HCT116 (cell line): ENCODE measurements around the gene HLCS. TPM values are rescaled to one million over a fixed set of nuclear protein-coding genes. Genes with fewer than 3 reads are reported as not detected.

Source experiments
- ATAC-seq: fragments of 200-7000 bp; cut with Tn5 transposase; 2 replicates; pipeline ENCODE4 v1.9.1; 2020; ENCODE audit warnings: mild to moderate bottlenecking, moderate library complexity
- BruUV-seq: library from RNA; stranded (reverse); fragments of 400-500 nt; replicated peaks from 2 replicates; lab custom pipeline; 2021; lab: Mats Ljungman, UMichigan
- CTCF ChIA-PET: fragments of 300-600 bp; sonication (Branson Sonifier 250); formaldehyde crosslinking; loops from one replicate; lab custom pipeline; 2021; ENCODE audit warnings: antibody characterized with exemption; lab: Charles Lee
- POLR2A ChIA-PET: fragments of 300-600, 350-600 bp; sonication (Branson Sonifier 250); formaldehyde crosslinking; loops from one replicate; lab custom pipeline; 2021; ENCODE audit warnings: antibody characterized with exemption; lab: Charles Lee
- RAD21 ChIA-PET, 2 experiments: fragments of 300-600 bp; sonication (Branson Sonifier 250); formaldehyde crosslinking; loops; one replicate each; lab custom pipeline; 2023; ENCODE audit warnings: low total read pairs in 2 of 2; ENCODE audit not compliant: uncharacterized antibody in 2 of 2, unreplicated experiment in 2 of 2, low non-redundant PET in 1 of 2; lab: Charles Lee
- DNase-seq: peaks from one replicate; pipeline ENCODE4 v3.0.0-alpha.2; 2010; ENCODE audit warnings: low read depth, low spot score
- H2AFZ ChIP-seq: fragments of 200-600 bp; shearing (Covaris generic), sonication (generic); 2 replicates; pipeline ENCODE4 v1.6.1; 2017; ENCODE audit warnings: low read depth, mixed run types, mixed read lengths, antibody characterized with exemption, low read length; ENCODE audit not compliant: poor library complexity, severe bottlenecking
- H3K27ac ChIP-seq: 2 replicates; pipeline ENCODE4 v1.5.1; 2012; ENCODE audit warnings: low read depth, low read length
- H3K27me3 ChIP-seq: fragments of 200-600 bp; sonication (generic); 2 replicates; pipeline ENCODE4 v1.6.1; 2016; ENCODE audit warnings: mixed run types, low read length, mixed read lengths; ENCODE audit not compliant: insufficient read depth
- H3K36me3 ChIP-seq, 2 experiments: fragments of 200-500 bp in 1 of 2; fragments of 200-600 bp in 1 of 2; sonication (Bioruptor generic) in 1 of 2; sonication (generic) in 1 of 2; 2 replicates each; pipeline versions ENCODE4 v1.5.1 to v1.6.1; 2014 to 2016; ENCODE audit warnings: low read length in 2 of 2, inconsistent platforms in 1 of 2, mixed read lengths in 1 of 2, mixed run types in 1 of 2; ENCODE audit not compliant: insufficient read depth in 2 of 2, control insufficient read depth in 1 of 2
- H3K4me1 ChIP-seq, 2 experiments: fragments of 200-600 bp in 1 of 2; sonication (generic) in 1 of 2; 2 replicates each; pipeline versions ENCODE4 v1.5.1 to v1.6.1; 2012 to 2017; ENCODE audit warnings: low read length in 2 of 2, inconsistent platforms in 1 of 2, mild to moderate bottlenecking in 1 of 2, mixed read lengths in 1 of 2, mixed run types in 1 of 2, moderate library complexity in 1 of 2; ENCODE audit not compliant: insufficient read depth in 2 of 2, control insufficient read depth in 1 of 2
- H3K4me2 ChIP-seq: fragments of 200-600 bp; sonication (generic); 2 replicates; pipeline ENCODE4 v1.6.1; 2017; ENCODE audit warnings: mixed run types, low read length, mixed read lengths
- H3K4me3 ChIP-seq, 2 experiments: fragments of 200-600 bp in 1 of 2; sonication (generic) in 1 of 2; replicated peaks in 1 of 2; 2 replicates each; pipeline ENCODE4 v1.5.1; 2011 to 2016; ENCODE audit warnings: low read length in 2 of 2, control low read depth in 1 of 2, low read depth in 1 of 2, mild to moderate bottlenecking in 1 of 2, mixed read lengths in 1 of 2, mixed run types in 1 of 2
- H3K79me2 ChIP-seq: fragments of 200-600 bp; sonication (generic); 2 replicates; pipeline ENCODE4 v1.6.1; 2017; ENCODE audit warnings: mild to moderate bottlenecking, mixed run types, low read length, moderate library complexity, mixed read lengths; ENCODE audit not compliant: insufficient read depth
- H3K9ac ChIP-seq: fragments of 200-600 bp; sonication (generic); 2 replicates; pipeline ENCODE4 v1.6.1; 2016; ENCODE audit warnings: low read length, mixed read lengths
- H3K9me2 ChIP-seq: fragments of 200-600 bp; sonication (generic), shearing (Covaris generic); 2 replicates; pipeline ENCODE4 v1.6.1; 2017; ENCODE audit warnings: mixed run types, mild to moderate bottlenecking, moderate library complexity; ENCODE audit not compliant: insufficient read depth
- H3K9me3 ChIP-seq, 2 experiments: fragments of 200-500 bp in 1 of 2; fragments of 200-600 bp in 1 of 2; sonication (Bioruptor generic) in 1 of 2; sonication (generic) in 1 of 2; 2 replicates each; pipeline ENCODE4 v1.6.1; 2014 to 2017; ENCODE audit warnings: low read length in 2 of 2, mixed read lengths in 2 of 2, inconsistent platforms in 1 of 2, low read depth in 1 of 2, mild to moderate bottlenecking in 1 of 2, mixed run types in 1 of 2, moderate library complexity in 1 of 2; ENCODE audit not compliant: control insufficient read depth in 1 of 2, insufficient read depth in 1 of 2
- H4K20me1 ChIP-seq: fragments of 200-600 bp; sonication (generic), shearing (Covaris generic); 2 replicates; pipeline ENCODE4 v1.6.1; 2017; ENCODE audit warnings: mixed run types, mild to moderate bottlenecking, moderate library complexity; ENCODE audit not compliant: insufficient read depth
- CBX3 ChIP-seq: IDR thresholded peaks from 2 replicates; pipeline ENCODE4 v1.6.1; 2012; ENCODE audit warnings: low read depth
- EGR1 ChIP-seq: IDR thresholded peaks from 2 replicates; pipeline ENCODE4 v1.6.1; 2012; ENCODE audit warnings: low read depth
- EZH2 ChIP-seq: fragments of 200-600 bp; sonication (generic); IDR thresholded peaks from 2 replicates; pipeline ENCODE4 v1.6.1; 2017; ENCODE audit warnings: antibody characterized with exemption, mixed run types
- EZH2phosphoT487 ChIP-seq: fragments of 200-600 bp; IDR thresholded peaks from 2 replicates; pipeline ENCODE4 v1.6.1; 2018; ENCODE audit warnings: antibody characterized with exemption, borderline replicate concordance
- JUND ChIP-seq: IDR thresholded peaks from 2 replicates; pipeline ENCODE4 v1.6.1; 2012
- POLR2A ChIP-seq: IDR thresholded peaks from 2 replicates; pipeline ENCODE4 v1.7.0; 2011; ENCODE audit warnings: borderline replicate concordance; ENCODE audit not compliant: insufficient read depth, insufficient read length; ENCODE audit errors: extremely low read depth
- POLR2AphosphoS5 ChIP-seq: IDR thresholded peaks from 2 replicates; pipeline ENCODE4 v1.6.1; 2011; ENCODE audit warnings: mild to moderate bottlenecking, low read depth, low read length, moderate library complexity
- RAD21 ChIP-seq: IDR thresholded peaks from 2 replicates; pipeline ENCODE4 v1.6.1; 2012; ENCODE audit warnings: low read depth, mild to moderate bottlenecking
- SRF ChIP-seq: IDR thresholded peaks from 2 replicates; pipeline ENCODE4 v1.6.1; 2012; ENCODE audit warnings: low read depth
- TCF7L2 ChIP-seq: IDR thresholded peaks from 2 replicates; pipeline ENCODE4 v1.7.0; 2011; ENCODE audit warnings: borderline replicate concordance, inconsistent platforms; ENCODE audit not compliant: insufficient read depth, insufficient read length; ENCODE audit errors: extremely low read depth
- YY1 ChIP-seq: IDR thresholded peaks from 2 replicates; pipeline ENCODE4 v1.6.1; 2011; ENCODE audit warnings: low read length, low read depth, moderate library complexity, mild to moderate bottlenecking; ENCODE audit not compliant: insufficient replicate concordance; ENCODE audit errors: extremely low read depth
- ZNF274 ChIP-seq: fragments of 200-500 bp; sonication (Bioruptor generic); IDR thresholded peaks from 2 replicates; pipeline ENCODE4 v1.6.1; 2014; ENCODE audit warnings: mild to moderate bottlenecking, low read depth, low read length, inconsistent platforms
- intact Hi-C: fragments of 100-400 bp; cut with micrococcal nuclease; formaldehyde crosslinking; loops from 2 replicates; pipeline ENCODE4 v1.10.0; 2022
- total RNA-seq: library from RNA; stranded (reverse); gene quantifications from one replicate; pipeline ENCODE4 v1.2.1, GENCODE V29; 2021; ENCODE audit not compliant: unreplicated experiment
- TF ChIP-seq, protein P1 (sequence below): IDR thresholded peaks from 2 replicates; pipeline ENCODE4 v1.6.1; 2012
- TF ChIP-seq, protein P2 (sequence below): IDR thresholded peaks from 2 replicates; pipeline ENCODE4 v1.6.1; 2011; ENCODE audit warnings: mild to moderate bottlenecking, low read length, moderate library complexity; ENCODE audit not compliant: insufficient replicate concordance; ENCODE audit errors: extremely low read depth

Gene HLCS
- total RNA-seq, 1 experiment from 2014 or later: 18.5 TPM

DNA sequence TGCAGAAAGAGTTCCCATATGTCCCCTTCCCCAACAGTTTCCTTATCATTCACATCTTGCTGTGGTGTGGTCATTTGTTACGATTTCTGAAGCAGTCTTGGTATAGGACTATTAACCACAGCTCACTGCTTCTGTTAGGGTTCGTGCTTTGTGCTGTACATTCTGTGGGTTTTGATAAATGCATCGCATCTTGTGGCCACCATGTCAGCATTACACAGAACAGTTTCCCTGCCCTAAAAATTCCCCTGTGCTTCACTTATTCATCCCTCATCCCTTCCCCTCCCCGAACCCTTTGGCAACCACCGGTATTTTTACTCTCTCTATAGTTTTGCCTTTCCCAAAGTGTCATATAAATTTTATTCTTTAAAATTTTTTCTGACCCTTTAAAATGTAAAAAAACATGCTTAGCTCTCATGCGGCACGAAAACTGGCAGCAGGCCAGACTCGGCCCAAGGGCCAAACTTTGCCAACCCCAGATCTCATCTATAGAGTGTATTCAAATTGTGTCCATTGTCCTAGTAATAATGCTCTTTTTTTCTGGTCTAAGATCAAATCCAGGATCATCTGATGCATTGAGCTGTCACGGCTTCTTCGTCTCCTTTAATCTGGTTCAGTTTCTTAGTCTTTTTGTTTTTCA is 189.4 kb downstream of the HLCS start:
- intact Hi-C loops: no loop called here
- RAD21 ChIA-PET: no interaction called here

DNA sequence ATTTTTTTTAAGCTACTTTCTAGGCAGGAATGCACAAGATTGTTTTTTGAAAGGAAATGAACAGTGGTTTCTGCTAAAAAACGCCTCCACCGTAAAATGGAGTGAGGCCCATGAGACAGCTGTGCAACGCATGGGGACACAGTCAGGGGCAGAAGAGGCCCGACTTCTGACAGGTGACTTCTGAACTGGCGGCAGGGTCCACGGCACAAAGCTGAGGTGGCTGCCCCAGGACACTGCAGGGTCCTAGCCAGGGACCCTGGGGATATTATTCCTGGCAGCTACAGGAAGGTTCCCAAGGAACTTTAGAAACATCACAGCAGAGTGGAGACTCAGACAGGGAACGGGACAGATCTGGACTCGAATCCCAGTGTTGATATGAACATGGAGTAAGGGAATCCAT is 192.5 kb downstream of the HLCS start:
- Histone ChIP-seq H3K79me2 (no peaks in the 10 kb centered on the region), H3K9me3 (no peaks in the 10 kb centered on the region), H2AFZ (no peak overlapping the region), H3K27ac (no peak overlapping the region), H3K27me3 (no peaks in the 10 kb centered on the region), H3K9me2 (no peaks in the 10 kb centered on the region), H3K9ac (no peak overlapping the region), H4K20me1 (no peaks in the 10 kb centered on the region), H3K36me3 (no peaks in the 10 kb centered on the region), H3K4me3 (no peak overlapping the region), H3K4me2 (no peak overlapping the region), H3K4me1 (peaks cover 8 to 13% of the 10 kb centered on the region in 2 experiments)
- CTCF ChIA-PET: no interaction called here
- TF ChIP-seq SRF: no peak
- no peak for TF ChIP-seq EGR1
- no peak for TF ChIP-seq POLR2A
- TF ChIP-seq, protein P1, sequence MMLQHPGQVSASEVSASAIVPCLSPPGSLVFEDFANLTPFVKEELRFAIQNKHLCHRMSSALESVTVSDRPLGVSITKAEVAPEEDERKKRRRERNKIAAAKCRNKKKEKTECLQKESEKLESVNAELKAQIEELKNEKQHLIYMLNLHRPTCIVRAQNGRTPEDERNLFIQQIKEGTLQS: no peak
- TF ChIP-seq POLR2AphosphoS5: no peak
- TF ChIP-seq ZNF274: no peak
- no peak for TF ChIP-seq EZH2
- TF ChIP-seq CBX3: no peak
- no peak for TF ChIP-seq EZH2phosphoT487
- no peak for TF ChIP-seq YY1
- no TSS peak for BruUV-seq
- no peak for DNase-seq
- intact Hi-C loops: no loop called here
- no peak for ATAC-seq
- RAD21 ChIA-PET: no interaction called here
- POLR2A ChIA-PET: no interaction called here

More for the DNA sequence above, 189.4 kb downstream of the HLCS start:
- H3K4me2 ChIP-seq: no peak overlapping the region
- no peaks in the 10 kb centered on the region for H3K36me3 ChIP-seq
- H2AFZ ChIP-seq: no peak overlapping the region
- no peaks in the 10 kb centered on the region for H3K27me3 ChIP-seq
- ChIA-PET CTCF (no interaction called here), POLR2A (interaction anchor here (0.5 kb wide), 1 partner anchor 40 kb away, joined by 4 read pairs; no protein-coding TSS in a partner anchor)
- no TSS peak for BruUV-seq
- DNase-seq (no peak), ATAC-seq (no peak)
- H3K9me3 ChIP-seq: no peaks in the 10 kb centered on the region
- no peak overlapping the region for H3K9ac ChIP-seq
- TF ChIP-seq RAD21 (no peak), JUND (no peak), TCF7L2 (no peak), POLR2AphosphoS5 (no peak), EZH2 (no peak), ZNF274 (no peak)
- TF ChIP-seq, protein P2, sequence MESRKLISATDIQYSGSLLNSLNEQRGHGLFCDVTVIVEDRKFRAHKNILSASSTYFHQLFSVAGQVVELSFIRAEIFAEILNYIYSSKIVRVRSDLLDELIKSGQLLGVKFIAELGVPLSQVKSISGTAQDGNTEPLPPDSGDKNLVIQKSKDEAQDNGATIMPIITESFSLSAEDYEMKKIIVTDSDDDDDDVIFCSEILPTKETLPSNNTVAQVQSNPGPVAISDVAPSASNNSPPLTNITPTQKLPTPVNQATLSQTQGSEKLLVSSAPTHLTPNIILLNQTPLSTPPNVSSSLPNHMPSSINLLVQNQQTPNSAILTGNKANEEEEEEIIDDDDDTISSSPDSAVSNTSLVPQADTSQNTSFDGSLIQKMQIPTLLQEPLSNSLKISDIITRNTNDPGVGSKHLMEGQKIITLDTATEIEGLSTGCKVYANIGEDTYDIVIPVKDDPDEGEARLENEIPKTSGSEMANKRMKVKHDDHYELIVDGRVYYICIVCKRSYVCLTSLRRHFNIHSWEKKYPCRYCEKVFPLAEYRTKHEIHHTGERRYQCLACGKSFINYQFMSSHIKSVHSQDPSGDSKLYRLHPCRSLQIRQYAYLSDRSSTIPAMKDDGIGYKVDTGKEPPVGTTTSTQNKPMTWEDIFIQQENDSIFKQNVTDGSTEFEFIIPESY: no peak
- H3K27ac ChIP-seq: no peak overlapping the region
- H3K79me2 ChIP-seq: no peaks in the 10 kb centered on the region
- H3K4me1 ChIP-seq: peaks cover 8 to 22% of the 10 kb centered on the region in 2 experiments
- H3K9me2 ChIP-seq: no peaks in the 10 kb centered on the region
- H4K20me1 ChIP-seq: no peaks in the 10 kb centered on the region
- no peak overlapping the region for H3K4me3 ChIP-seq
